GM19328 (cell line): ENCODE results near the gene CORO2B.

ENCODE experiments used
- ATAC-seq: cut with Tn5 transposase; IDR thresholded peaks from one replicate; pipeline ENCODE4 v1.9.1; 2021; ENCODE audit warnings: mild to moderate bottlenecking, moderate library complexity; ENCODE audit not compliant: unreplicated experiment

CORO2B gene

DNA sequence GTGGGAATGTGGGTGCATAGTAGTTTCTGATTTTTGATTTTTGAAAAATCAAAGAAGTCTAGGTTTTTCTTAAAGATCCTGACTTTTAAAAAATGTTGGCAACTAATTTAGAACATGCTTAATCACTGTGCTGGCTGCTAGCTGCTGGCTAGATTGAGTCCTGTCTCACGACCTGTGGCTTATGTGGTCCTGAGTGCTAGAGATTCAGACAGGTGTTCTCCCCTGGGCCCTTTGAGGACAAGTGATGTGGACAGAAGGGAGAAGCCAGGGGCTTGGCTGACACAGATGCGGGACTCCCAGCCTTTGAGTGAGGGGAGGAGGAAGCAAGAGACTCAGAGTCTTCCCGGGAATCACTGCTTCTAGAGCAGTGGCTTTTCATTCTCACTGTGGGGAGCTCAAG, 47.5 kb downstream of the CORO2B start:
- no peak for ATAC-seq

DNA sequence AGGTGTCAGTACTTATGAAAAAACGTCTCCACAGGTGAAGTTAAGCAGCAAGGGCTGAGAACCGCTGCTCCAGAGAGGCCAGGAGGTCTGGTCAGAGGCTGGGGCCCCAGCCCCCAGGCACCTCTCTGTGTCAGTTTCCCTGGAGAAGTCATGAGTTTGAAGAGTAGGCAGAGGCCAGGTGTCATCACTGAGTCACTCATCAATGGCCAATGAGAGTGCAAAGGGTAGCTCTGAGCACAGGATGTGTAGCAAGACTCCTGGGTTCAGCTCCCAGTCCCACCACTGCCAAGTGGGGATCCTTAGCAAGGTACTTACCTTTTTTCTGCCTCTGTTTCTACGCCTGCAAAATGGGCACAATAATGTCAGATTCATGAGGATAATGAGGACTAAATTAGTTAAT, 47.9 kb downstream of the CORO2B start:
- ATAC-seq: no peak

DNA sequence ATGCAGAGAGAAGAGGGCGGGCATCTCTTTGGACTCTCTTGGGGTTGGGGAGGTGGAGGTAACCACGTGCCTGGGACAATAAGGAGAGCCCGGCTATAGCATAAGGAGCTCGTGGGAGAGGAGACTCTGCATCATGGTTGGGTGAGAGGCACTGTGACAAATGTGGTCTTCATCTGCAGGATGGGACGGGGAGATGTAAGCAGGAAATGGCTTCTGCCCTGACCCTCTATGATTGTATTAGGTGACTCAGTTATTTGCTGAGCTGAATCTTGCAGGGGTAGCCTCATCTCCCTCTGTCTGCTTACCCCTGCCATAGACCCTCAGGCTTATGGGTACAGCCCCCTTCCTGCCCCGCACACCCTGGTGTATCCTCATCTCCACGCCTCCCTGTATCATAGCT, 48.7 kb downstream of the CORO2B start:
- no peak for ATAC-seq

DNA sequence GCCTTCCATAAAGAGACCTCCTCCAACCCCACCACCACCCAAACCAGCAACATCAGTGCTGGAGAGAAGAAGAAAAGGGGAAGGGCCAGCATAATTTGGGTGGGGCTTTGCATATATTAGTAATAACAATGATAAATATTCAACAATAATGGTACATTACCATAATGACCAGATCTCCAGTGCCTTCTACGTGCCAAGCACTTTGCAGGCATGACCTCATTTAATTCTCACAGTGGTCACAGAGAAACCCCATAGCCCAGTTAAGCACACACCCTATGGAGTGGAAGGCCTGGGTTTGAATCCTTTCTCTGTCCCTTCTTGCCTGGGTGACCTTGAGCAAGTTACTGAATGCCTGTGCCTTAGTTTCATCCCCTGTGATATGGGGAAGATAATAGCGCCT, 49.2 kb downstream of the CORO2B start:
- ATAC-seq: no peak

DNA sequence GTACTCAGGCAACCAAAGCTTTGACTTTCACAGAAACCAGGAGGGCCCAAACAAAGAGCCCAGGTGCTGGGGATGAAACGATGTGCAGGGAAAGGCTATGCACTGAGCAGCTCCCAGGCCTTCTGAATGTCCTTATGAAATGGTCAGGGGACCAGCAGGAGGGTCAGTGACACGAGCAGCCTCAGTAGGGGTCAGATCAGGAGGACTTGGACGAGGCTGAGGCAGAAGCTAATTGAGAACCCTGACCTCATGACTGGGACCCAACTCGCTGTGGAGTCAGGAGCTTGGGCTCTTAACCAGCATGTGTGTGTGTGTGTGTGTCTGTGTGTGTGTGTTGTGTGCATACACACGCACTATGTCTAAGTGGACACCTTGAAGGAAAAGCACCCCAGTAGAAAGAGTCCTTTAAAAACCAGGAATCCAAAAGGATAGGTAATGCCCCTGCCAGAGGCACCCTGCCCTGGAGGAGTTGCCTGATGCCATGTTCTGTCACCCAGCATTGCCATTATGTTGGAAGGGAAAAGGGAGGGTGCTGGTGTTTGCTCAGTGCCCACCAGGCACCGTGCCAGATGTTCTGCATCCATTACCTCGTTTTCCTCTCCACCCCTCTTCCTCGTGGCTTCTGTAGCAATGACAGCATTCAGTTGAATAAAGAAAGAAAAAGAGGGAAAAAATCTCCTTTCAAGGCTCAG, 50.9 kb downstream of the CORO2B start:
- ATAC-seq: no peak

DNA sequence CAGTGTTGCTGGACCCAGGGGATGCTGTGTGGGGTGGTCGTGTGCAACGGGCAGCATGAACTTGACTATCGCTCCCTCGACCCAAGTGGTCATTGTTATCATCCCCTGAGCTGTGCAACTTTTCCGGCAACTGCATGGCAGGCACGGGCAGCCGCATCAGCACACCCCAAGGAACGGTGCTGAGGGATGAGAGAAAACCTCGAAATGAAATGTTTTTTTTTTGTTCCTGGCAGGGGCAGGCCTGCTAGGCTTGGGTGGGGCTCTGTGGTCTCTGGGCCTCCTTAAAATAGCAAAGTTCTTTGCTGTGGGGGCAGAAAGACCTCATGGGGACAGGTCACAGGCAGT, 51.4 kb downstream of the CORO2B start:
- no peak for ATAC-seq

DNA sequence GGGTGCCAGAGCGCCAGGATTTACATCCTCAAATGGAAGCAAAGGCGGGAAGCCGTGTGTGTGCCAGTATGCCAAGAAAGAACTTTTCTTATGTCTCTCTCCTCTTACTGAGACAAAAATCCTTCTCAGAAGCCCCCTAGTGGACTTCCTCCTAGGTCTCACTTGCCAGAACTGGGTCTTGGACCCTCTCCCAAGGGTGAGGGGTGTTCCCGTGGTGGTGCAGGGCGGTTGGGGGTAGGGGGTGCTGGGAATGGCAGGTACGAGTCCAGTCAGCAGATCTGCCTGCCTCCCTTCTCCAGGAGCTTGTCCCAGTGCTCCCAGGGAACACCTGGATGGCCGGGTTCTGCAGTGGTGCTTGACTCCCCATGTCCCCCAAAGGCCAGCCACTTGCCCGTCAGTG, 52.0 kb downstream of the CORO2B start:
- no peak for ATAC-seq

DNA sequence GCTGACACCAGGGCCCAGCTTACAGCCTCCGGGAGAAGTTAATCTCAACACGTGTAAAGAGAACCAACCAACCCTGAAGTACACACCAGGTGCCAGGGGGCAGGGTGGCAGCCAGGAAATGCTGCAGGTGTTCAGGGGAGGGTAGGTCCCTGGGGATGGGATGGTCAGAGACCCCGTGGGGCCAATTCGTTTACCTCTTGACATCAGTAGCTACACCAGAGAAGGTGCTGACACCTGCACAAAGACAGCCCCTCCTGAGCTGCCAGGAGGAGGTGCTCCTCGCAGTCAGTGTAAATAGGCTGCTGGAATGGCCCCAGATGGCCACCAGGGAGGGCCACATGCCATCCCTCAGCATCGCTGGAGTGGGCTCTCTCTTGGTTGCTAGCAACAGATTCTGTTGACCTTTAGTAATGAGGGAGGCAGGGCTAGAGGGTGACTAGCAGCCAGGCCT, 52.8 kb downstream of the CORO2B start:
- ATAC-seq: no peak

DNA sequence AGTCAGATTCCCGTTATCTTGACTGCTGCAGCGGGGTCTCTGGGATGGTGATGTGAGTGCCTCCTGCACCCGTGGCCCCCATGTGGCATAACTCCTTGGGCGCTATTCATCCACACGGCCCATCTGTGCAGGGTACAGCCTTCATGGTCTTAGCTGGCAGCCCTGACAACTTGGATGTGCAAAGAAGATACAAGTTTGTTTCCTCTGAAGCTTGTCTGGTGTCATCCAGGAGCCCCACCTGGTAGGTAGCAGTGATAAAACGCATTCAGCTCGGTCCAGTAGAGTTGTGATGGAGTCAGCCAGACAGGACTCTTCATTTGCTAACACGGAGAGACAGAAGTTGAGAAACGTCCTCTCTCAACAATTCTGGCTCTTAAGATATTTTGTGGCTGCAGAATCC, 53.3 kb downstream of the CORO2B start:
- ATAC-seq: no peak

DNA sequence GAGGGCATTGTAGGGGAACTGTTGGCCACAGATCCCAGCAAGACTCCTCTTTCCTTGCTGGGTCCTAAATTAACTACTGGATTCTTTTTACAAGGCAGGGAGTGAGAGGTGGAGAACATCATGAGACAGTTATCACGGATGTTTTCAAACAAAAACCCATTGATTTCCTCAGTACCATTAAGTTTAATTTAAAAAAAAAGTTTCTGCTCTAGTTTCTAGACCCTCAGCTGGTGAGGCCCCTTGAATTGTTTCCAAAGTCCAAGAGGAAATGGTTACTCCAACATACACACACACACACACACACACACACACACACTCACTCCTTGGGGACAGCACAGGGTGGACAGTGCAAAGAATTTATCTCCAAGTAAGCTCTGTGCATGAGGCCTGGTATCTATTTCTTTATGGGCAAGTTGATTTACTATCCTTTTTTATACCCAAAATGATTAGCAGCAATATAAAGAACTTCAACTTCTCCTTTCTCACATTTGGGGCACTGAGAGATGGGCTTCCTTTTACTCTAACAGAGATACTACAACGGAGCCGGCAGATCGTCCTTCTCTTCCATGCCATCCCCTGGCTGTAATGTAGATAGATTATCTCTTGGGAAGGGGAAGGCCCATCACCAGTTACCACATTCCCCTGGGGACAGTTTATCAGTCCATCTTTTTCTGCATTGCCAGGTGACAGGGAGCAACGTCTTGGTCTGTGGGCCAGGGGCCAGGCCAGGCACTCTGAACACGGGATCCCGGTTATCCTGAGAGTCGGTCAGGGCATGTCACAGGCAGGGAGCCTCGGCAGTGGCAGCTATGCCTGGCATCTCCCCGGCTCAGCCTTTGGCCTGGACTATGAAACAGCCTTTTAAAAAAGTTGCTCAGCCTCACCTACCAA, 54.7 kb downstream of the CORO2B start:
- no peak for ATAC-seq

DNA sequence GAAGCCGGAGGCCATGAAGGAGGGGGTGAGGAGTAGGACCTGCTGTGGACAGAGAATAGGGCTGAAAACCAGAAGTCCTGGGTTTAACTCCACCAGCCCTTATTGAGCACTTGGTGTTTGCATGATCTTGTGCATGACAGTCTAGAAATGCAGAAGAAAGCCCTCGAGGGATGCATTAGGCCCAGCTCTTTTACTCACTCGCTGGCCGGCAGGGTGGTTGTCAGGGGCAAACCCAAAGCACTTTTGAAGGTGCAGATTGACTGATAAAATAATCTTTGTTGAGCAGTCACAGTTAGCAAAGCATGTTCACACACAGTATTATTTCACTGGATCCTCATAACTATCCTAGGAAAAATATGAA, 55.3 kb downstream of the CORO2B start:
- no peak for ATAC-seq

DNA sequence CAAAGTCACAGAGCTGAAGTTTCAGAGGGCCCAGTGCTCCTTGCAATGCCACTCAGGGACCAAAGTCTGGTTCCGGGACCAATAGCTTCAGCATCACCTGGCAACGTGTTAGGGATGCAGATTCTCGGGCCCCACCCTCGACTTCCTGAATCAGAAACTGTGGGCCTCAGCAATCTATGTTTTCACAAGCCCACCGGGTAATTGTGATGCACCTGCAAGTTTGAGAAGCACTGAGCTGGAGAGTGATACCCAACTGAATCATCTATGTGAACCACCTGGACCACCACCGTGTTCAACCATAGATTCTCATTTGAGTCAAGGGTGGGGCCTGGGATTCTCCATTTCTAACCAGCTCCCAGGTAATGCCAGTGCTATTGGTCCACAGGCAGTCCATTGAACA, 55.7 kb downstream of the CORO2B start:
- ATAC-seq: no peak

DNA sequence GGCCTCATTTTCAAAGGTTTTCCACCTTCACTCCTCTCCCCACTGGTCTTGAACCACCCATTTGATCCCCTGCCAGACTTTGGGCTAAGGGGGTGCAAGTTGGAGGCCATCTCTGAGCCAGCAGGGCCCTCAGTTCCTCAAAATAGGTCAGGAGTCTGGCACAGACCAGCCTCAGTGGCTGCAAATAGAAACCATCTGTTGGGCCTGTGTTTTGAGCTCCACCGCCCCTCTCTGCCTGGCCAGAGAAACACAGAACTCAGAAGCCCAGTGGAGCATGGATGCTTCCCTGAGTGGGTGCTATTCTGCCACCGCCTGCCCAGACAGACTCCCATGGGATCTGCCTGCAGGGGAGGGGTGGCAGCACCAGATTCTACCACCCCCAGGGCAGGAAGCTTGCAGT, 56.3 kb downstream of the CORO2B start:
- no peak for ATAC-seq

DNA sequence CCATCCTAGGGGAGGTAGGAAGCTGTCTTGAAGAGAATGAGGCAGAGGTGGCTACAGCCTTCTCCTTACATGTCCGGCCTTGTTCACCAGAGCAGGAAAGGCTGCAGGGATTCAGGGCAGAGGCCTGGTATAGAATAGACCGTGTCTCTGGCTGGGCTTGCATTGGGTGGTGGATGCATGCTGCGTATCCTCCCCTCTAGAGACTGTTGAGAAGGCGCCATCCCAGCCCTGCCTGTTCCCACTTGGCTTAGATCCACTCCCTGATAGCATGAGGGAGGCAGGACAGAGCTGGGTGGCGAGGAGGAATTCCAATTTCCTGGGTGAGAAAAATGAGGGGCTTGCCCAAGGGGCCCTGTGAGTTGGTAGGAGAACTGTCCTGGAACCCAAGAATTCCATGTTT, 57.5 kb downstream of the CORO2B start:
- ATAC-seq: no peak

DNA sequence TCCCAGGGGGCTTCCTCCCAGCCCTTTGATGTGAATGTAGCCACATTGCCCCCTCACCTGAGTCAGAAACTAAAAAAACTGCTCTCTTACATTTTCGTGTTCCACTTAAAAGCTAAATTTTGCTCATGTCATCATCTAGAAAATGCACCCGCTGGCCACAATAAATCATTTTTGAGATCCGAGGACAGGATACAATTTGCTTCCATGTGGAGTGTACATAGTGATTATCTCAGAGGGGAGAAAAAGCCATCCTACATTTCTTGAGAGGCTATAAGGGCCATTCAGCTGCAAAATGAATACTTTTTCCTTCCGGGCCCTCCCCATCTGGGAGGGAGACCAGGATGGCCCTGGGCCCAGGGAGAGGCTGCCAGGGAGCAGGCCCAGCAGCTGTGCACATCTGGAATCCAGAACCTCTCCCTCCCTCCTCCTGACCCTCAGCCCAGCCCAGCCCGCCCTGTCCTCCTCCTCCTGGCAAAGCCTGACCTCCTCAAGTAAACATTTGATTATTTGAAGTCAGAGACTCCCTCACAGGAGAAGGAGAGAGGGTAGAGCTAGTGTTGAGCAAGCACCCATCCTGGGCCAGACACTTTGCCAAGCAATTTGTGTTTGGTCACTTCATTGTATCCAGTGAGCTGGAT, 59.1 kb downstream of the CORO2B start:
- no peak for ATAC-seq

DNA sequence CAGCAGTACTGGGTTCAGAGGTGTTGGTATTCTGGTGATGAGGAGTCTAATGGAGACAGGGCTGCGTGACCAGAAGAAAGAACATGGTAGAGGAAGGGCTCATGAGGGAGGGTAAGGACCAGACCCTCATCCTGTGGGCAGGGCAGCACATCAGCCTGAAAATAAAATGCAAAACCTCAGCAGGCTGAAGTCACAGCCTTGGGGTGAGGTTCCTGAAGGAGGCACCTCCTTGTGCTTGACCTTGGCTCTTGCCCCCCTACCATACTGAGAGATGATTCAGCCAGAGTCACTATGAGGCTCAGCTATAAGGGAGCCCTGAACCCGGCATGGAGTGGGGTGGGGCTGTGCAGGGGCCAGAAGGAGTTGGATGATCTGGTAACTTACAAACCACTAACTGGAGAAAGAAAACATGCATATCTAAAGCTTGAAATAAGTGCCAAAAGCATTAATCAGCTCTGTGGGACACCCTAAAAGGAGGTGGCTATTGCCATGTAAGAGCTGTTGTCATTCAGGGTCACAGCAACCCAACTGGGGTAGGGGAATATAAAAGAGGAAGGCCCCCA, 60.2 kb downstream of the CORO2B start:
- no peak for ATAC-seq

DNA sequence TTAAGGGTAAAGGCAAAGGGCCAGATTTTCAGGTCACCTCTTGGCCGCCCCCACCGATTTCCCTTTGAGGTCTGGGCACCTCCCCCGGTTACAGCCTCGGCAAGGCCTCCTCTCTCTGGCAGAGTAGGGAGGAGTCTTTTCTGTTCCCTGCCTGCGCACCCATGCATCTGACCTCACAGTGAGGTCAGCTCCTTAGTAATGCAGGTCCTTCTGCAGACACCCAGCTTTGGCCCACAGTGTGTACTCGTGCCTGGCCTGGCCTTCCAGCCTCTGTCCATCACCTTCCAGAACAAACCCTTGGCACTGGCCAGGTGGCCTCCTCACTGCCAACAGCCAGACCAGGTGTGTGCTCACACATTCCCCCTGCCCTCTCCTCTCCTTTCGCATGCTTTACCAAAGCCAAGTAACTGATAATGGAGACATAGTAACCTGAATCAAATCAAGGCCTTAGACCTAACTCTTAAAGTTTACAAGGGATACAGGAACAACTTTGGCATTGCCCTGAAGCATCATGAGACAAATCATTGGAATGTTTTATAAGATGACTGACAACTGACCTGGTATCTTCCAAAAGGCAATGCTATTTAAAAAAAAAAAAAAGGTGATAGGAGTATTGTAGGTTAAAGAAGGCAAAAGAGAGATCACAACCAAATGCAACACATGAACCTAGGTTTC, 61.3 kb downstream of the CORO2B start:
- no peak for ATAC-seq

DNA sequence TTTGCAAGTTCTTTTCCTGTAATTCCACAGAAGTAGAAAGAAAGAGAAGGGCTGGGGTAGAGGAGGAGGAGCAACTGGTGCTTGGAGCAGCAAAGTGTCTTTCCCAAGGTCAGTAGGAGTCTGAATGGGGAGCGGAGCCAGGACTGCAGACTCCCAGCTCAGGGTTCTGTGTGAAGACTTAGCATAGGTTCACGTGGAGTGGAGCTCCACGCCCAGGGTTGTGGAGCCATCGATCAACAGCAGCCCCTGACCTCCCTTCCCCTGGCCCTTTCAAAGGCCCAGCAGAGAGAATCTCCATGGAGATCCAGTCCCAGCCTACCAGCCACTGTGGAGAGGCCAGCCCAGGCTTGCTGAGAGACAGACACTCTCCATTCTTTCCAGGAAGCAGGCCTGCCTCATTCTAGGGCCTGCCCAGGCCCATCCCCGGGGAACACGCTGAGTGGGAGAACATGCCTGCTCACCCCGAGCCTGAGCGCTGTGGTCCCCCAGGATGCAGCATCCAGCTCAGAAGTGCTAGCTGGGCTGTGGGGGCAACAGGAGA, 62.1 kb downstream of the CORO2B start:
- no peak for ATAC-seq

DNA sequence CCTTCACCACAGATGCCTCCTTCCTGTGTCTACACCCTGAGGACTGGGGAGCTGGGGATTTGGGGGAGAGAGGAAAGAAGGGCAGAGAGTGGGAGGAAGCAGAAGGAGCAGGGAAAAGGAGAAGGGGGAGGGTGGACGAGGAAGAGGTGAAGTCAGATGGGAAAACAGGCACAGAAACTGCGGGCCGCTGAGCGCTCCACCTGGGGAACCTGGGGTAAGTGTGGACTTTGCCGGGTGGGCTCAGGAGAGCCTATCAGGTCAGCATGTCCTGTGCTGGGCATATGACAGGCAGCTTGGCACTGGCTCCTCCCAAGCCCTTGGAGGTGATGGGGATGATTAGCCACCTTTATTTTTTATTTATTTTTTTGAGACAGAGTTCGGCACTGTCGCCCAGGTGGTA, 62.6 kb downstream of the CORO2B start:
- ATAC-seq: no peak

DNA sequence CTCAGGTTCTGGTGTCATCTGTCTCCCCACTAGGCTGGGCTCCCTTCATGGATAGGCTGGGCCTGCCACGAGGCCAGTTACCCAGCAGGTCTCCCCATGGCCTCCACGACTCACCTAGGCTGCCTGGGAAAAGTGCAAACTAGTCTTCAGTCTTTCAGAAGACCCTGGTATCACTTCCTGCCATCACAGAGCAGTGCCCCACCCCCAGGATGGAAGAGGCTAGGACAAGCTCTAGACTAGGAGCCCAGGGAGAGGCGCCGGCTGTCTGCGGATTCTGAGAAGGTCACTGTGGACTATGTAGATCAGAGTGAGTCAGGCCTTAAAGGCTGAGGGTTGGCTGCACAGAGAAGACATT, 63.7 kb downstream of the CORO2B start:
- ATAC-seq: no peak

DNA sequence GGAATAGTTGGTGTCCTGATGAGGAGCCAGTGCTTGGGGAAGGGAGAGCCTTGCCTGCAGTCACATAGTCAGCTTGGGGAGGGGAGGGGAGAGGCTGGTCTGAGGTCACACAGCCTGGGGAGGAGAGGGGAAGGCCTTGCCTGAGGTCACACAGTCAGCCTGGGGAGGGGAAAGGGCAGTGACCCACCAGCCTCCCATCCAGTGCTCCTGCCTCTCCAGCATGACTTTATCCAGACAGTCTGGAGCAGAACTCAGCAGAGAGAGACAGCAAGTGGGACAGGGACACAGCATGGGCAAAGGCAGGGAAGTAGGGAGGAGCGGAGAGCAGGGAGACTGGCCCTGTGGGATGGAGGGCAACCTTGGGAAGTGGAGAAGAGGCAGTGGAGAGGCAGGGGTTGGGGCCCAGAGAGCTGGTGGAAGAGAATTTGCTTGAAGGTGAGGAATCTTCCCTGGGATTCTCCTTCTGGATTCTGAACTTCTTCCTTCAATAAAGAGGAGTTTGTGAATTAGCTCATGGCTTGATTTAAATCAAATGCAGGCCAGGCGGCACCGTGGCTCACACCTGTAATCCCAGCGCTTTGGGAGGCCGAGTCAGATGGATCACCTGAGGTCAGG, 64.5 kb downstream of the CORO2B start:
- ATAC-seq: no peak
